Liver (tissue), 9 donors: ENCODE results near the gene EWSR1. TPM values are rescaled to one million over a fixed set of nuclear protein-coding genes. Genes with fewer than 3 reads are reported as not detected.

ENCODE experiments used
- DNase-seq: peaks from one replicate; pipeline ENCODE4 v3.0.0-alpha.2; 2017; ENCODE audit warnings: low spot score
- H3K27ac ChIP-seq, 2 donors: one replicate each; pipeline ENCODE4 v1.7.0; 2013; ENCODE audit warnings: inconsistent platforms in 2 of 2, low read length in 2 of 2, control low read depth in 1 of 2, low read depth in 1 of 2, mild to moderate bottlenecking in 1 of 2
- H3K27me3 ChIP-seq, 4 donors: one replicate each; pipeline versions ENCODE4 v1.6.1 to v1.7.0; 2013; ENCODE audit warnings: low read length in 3 of 4, inconsistent platforms in 1 of 4, mild to moderate bottlenecking in 1 of 4, moderate library complexity in 1 of 4; ENCODE audit not compliant: control insufficient read depth in 4 of 4, insufficient read depth in 4 of 4
- H3K36me3 ChIP-seq, 4 donors: one replicate each; pipeline versions ENCODE4 v1.6.1 to v1.7.0; 2013; ENCODE audit warnings: low read length in 3 of 4, mild to moderate bottlenecking in 3 of 4, low read depth in 1 of 4, moderate library complexity in 1 of 4; ENCODE audit not compliant: control insufficient read depth in 4 of 4, insufficient read depth in 3 of 4
- H3K4me1 ChIP-seq, 4 donors: one replicate each; pipeline versions ENCODE4 v1.6.1 to v1.7.0; 2013; ENCODE audit warnings: low read length in 3 of 4, mild to moderate bottlenecking in 3 of 4, moderate library complexity in 1 of 4; ENCODE audit not compliant: control insufficient read depth in 4 of 4, insufficient read depth in 4 of 4
- H3K4me3 ChIP-seq, 3 donors: one replicate each; pipeline versions ENCODE4 v1.6.1 to v1.7.0; 2013; ENCODE audit warnings: low read length in 3 of 3, control low read depth in 1 of 3, low read depth in 1 of 3, mild to moderate bottlenecking in 1 of 3
- H3K9ac ChIP-seq, 2 donors: one replicate each; pipeline ENCODE4 v1.7.0; 2013; ENCODE audit warnings: low read length in 2 of 2, mild to moderate bottlenecking in 2 of 2, moderate library complexity in 2 of 2, control low read depth in 1 of 2, low read depth in 1 of 2
- H3K9me3 ChIP-seq, 4 donors: one replicate each; pipeline versions ENCODE4 v1.6.1 to v1.7.0; 2013; ENCODE audit warnings: low read length in 3 of 4; ENCODE audit not compliant: control insufficient read depth in 4 of 4
- EGR1 ChIP-seq, 2 donors: IDR thresholded peaks; 2 replicates each; pipeline ENCODE4 v1.6.1; 2016 to 2018; ENCODE audit warnings: antibody characterized with exemption in 2 of 2, low read depth in 2 of 2
- FOXA2 ChIP-seq: IDR thresholded peaks from 2 replicates; pipeline ENCODE4 v1.6.1; 2016; ENCODE audit warnings: antibody characterized with exemption
- GABPA ChIP-seq, 2 donors: IDR thresholded peaks in 1 of 2; conservative IDR thresholded peaks in 1 of 2; 2 replicates each; pipeline ENCODE4 v1.6.1; 2016; ENCODE audit warnings: antibody characterized with exemption in 2 of 2, mild to moderate bottlenecking in 1 of 2, moderate library complexity in 1 of 2
- HNF4A ChIP-seq, 2 donors: conservative IDR thresholded peaks; 2 replicates each; pipeline ENCODE4 v1.6.1; 2016; ENCODE audit warnings: antibody characterized with exemption in 2 of 2, mild to moderate bottlenecking in 2 of 2
- HNF4G ChIP-seq: IDR thresholded peaks from 2 replicates; pipeline ENCODE4 v1.6.1; 2016; ENCODE audit warnings: antibody characterized with exemption
- JUND ChIP-seq, 2 donors: IDR thresholded peaks; 2 replicates each; pipeline ENCODE4 v1.6.1; 2016; ENCODE audit warnings: antibody characterized with exemption in 2 of 2
- NR2F2 ChIP-seq: IDR thresholded peaks from 2 replicates; pipeline ENCODE4 v1.6.1; 2016; ENCODE audit warnings: antibody characterized with exemption
- RAD21 ChIP-seq, 2 donors: IDR thresholded peaks; 2 replicates each; pipeline ENCODE4 v1.6.1; 2016; ENCODE audit warnings: antibody characterized with exemption in 2 of 2, mild to moderate bottlenecking in 2 of 2
- RXRA ChIP-seq, 2 donors: IDR thresholded peaks; 2 replicates each; pipeline ENCODE4 v1.6.1; 2017 to 2018; ENCODE audit warnings: antibody characterized with exemption in 2 of 2, mild to moderate bottlenecking in 1 of 2
- WGBS: extraction: QIAGEN DNeasy Blood & Tissue Kit; methylation state at CpG from one replicate; pipeline ENCODE4 v1.1.7; 2013; 5-methylcytosine and 5-hydroxymethylcytosine counted together
- polyA plus RNA-seq, 2 donors: library from polyadenylated mRNA; stranded (reverse) in 1 of 2; unstranded in 1 of 2; fragments of 200-250 nt in 1 of 2; fragments of >200 nt in 1 of 2; fragmentation: Nextera tagmentation in 1 of 2; extraction: Ambion mirVana in 1 of 2; gene quantifications; one replicate each; pipeline versions ENCODE4 v1.2.1 to v1.2.3, GENCODE V29; 2013 to 2015
- total RNA-seq, 2 donors: library from RNA; depleted of rRNA; stranded (reverse); fragments of >200 nt; gene quantifications; one replicate each; pipeline ENCODE4 v1.2.3, GENCODE V29; 2014
- TF ChIP-seq, protein P1 (sequence below): IDR thresholded peaks from 2 replicates; pipeline ENCODE4 v1.6.1; 2016; ENCODE audit warnings: antibody characterized with exemption
- TF ChIP-seq, protein P2 (sequence below): IDR thresholded peaks from 2 replicates; pipeline ENCODE4 v1.6.1; 2016; ENCODE audit warnings: antibody characterized with exemption
- TF ChIP-seq, protein P3 (sequence below): IDR thresholded peaks from 2 replicates; pipeline ENCODE4 v1.6.1; 2016; ENCODE audit warnings: antibody characterized with exemption
- TF ChIP-seq, protein P4 (sequence below): IDR thresholded peaks from 2 replicates; pipeline ENCODE4 v1.6.1; 2016; ENCODE audit warnings: antibody characterized with exemption, mild to moderate bottlenecking
- donor health status: healthy.
- donor health status: healthy.
- donor health status: healthy.
- donor health status: healthy.
- donor health status: healthy.

Gene EWSR1
- total and polyA plus RNA-seq, 4 donors = 64.8 to 134 (median 78.3) TPM

DNA sequence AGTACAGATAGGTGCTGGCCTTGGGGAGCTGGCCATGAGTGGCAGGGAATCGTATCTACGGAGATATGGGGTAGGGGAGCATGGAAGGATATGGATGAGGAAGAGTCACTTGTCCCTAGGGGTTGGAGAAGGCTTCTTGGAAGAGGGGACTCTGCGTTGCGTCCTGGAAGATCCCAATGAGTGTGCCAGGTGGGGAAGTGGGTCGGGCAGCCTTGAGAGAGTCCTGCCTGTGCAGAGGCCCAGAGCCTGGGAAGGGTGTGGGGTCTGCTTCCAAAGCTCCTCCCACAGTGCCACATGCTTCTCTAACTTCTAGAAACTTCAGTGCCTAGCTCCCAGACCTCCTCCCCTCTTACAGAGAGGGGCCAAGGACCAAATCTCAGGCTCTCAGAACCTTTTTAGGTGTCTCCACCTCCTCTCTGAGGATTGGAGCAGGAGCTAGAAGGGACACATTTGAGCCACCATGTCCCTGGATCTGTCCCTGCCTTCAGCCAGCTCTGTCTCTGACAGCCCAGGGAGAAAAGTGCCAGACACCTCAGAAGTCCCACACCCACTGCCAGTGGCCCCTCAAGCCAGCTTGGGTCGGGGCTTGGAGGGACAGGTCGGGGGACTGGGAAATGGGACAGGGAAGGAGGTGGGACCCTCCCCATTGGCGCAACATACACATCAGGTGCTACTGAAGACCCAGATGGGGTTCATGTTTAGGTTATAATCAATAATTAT lies 11.3 kb upstream of the EWSR1 start (continued):
- TF ChIP-seq, protein P1, sequence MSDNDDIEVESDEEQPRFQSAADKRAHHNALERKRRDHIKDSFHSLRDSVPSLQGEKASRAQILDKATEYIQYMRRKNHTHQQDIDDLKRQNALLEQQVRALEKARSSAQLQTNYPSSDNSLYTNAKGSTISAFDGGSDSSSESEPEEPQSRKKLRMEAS = no peak

DNA sequence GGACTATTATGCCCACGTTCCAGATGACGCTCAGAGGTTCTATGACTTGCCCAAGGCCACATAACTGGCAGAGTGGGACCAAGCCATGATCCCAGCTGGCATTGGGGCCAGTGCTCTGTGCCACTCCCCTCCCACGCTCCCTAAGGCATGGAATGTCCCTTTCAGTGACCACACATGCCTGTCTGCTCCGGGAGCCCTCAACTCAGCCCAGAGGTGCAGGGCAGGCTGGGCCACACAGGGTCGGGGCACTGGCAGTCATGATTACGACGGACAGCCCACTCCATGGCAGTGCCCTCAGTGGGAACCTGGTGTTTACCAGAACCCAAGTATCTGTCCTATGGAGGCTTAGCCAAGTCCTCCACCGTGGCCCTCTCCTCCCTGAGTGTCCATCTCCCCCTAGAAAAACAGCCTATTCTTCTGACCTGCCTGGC lies 10.3 kb upstream of the EWSR1 start:
- Histone ChIP-seq H3K4me3 (no peak overlapping the region), H3K9me3 (no peaks in the 10 kb centered on the region), H3K27me3 (no peaks in the 10 kb centered on the region), H3K9ac (no peak overlapping the region), H3K36me3 (peaks cover 0 to 8% (median 2%) of the 10 kb centered on the region in 4 donors), H3K27ac (no peak overlapping the region), H3K4me1 (no peaks in the 10 kb centered on the region)
- TF ChIP-seq, protein P2, sequence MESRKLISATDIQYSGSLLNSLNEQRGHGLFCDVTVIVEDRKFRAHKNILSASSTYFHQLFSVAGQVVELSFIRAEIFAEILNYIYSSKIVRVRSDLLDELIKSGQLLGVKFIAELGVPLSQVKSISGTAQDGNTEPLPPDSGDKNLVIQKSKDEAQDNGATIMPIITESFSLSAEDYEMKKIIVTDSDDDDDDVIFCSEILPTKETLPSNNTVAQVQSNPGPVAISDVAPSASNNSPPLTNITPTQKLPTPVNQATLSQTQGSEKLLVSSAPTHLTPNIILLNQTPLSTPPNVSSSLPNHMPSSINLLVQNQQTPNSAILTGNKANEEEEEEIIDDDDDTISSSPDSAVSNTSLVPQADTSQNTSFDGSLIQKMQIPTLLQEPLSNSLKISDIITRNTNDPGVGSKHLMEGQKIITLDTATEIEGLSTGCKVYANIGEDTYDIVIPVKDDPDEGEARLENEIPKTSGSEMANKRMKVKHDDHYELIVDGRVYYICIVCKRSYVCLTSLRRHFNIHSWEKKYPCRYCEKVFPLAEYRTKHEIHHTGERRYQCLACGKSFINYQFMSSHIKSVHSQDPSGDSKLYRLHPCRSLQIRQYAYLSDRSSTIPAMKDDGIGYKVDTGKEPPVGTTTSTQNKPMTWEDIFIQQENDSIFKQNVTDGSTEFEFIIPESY = no peak
- TF ChIP-seq FOXA2 (no peak), EGR1 (IDR thresholded peaks at IDR 0.05; ENCODE audit: low read depth in 2 of 2) (no peak), NR2F2 (no peak), RXRA (IDR thresholded peaks at IDR 0.05) (no peak), JUND (IDR thresholded peaks at IDR 0.05) (no peak), HNF4A (conservative IDR thresholded peaks at IDR 0.05) (no peak), HNF4G (no peak), RAD21 (IDR thresholded peaks at IDR 0.05) (no peak), GABPA (IDR thresholded peaks at IDR 0.05 in 1 of 2, conservative IDR thresholded peaks at IDR 0.05 in 1 of 2) (no peak)
- TF ChIP-seq, protein P3, sequence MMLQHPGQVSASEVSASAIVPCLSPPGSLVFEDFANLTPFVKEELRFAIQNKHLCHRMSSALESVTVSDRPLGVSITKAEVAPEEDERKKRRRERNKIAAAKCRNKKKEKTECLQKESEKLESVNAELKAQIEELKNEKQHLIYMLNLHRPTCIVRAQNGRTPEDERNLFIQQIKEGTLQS = no peak
- TF ChIP-seq, protein P4, sequence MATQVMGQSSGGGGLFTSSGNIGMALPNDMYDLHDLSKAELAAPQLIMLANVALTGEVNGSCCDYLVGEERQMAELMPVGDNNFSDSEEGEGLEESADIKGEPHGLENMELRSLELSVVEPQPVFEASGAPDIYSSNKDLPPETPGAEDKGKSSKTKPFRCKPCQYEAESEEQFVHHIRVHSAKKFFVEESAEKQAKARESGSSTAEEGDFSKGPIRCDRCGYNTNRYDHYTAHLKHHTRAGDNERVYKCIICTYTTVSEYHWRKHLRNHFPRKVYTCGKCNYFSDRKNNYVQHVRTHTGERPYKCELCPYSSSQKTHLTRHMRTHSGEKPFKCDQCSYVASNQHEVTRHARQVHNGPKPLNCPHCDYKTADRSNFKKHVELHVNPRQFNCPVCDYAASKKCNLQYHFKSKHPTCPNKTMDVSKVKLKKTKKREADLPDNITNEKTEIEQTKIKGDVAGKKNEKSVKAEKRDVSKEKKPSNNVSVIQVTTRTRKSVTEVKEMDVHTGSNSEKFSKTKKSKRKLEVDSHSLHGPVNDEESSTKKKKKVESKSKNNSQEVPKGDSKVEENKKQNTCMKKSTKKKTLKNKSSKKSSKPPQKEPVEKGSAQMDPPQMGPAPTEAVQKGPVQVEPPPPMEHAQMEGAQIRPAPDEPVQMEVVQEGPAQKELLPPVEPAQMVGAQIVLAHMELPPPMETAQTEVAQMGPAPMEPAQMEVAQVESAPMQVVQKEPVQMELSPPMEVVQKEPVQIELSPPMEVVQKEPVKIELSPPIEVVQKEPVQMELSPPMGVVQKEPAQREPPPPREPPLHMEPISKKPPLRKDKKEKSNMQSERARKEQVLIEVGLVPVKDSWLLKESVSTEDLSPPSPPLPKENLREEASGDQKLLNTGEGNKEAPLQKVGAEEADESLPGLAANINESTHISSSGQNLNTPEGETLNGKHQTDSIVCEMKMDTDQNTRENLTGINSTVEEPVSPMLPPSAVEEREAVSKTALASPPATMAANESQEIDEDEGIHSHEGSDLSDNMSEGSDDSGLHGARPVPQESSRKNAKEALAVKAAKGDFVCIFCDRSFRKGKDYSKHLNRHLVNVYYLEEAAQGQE = no peak
- TF ChIP-seq, protein P1 = no peak
- WGBS = 81% methylated on average over 8 of the region's 8 CpGs
- no peak for DNase-seq
